Esophagus muscularis mucosa (tissue), 4 donors: ENCODE results near the gene NDST4. TPM values are rescaled to one million over a fixed set of nuclear protein-coding genes. Genes with fewer than 3 reads are reported as not detected.

ENCODE experiments used
- DNase-seq: peaks from one replicate; pipeline ENCODE4 v3.0.0-alpha.2; 2017; ENCODE audit errors: extremely low spot score
- H3K27ac ChIP-seq, 4 donors: fragments of 200-600 bp; sonication (generic); replicated peaks in 1 of 4; 1 replicate in 3 of 4; 2 replicates in 1 of 4; pipeline ENCODE4 v1.5.1; 2016 to 2019; ENCODE audit warnings: mild to moderate bottlenecking in 1 of 4
- H3K27me3 ChIP-seq, 4 donors: fragments of 200-600 bp; sonication (generic); one replicate each; pipeline versions ENCODE4 v1.5.1 to v1.6.0; 2016 to 2019
- H3K36me3 ChIP-seq, 4 donors: fragments of 200-600 bp; sonication (generic); one replicate each; pipeline ENCODE4 v1.5.1; 2016 to 2019
- H3K4me1 ChIP-seq, 4 donors: fragments of 200-600 bp; sonication (generic); one replicate each; pipeline ENCODE4 v1.5.1; 2016 to 2019
- H3K4me3 ChIP-seq, 4 donors: fragments of 200-600 bp; sonication (generic); 1 replicate in 2 of 4; 2 replicates in 2 of 4; pipeline ENCODE4 v1.5.1; 2016 to 2019; ENCODE audit warnings: mild to moderate bottlenecking in 4 of 4, moderate library complexity in 1 of 4
- H3K9me3 ChIP-seq, 4 donors: fragments of 200-600 bp; sonication (generic); 1 replicate in 3 of 4; 2 replicates in 1 of 4; pipeline ENCODE4 v1.5.1; 2016 to 2019
- EP300 ChIP-seq: sonication (generic); formaldehyde crosslinking; IDR thresholded peaks from one replicate; pipeline ENCODE4 v1.6.1; 2017; ENCODE audit warnings: antibody characterized with exemption
- POLR2A ChIP-seq: fragments of 450-650 bp; IDR thresholded peaks from one replicate; pipeline ENCODE4 v1.6.1; 2017; ENCODE audit warnings: antibody characterized with exemption, moderate library complexity, mild to moderate bottlenecking, low read depth
- POLR2AphosphoS5 ChIP-seq, 2 donors: sonication (generic); formaldehyde crosslinking; IDR thresholded peaks; one replicate each; pipeline ENCODE4 v1.6.1; 2017; ENCODE audit warnings: antibody characterized with exemption in 2 of 2
- WGBS: methylation state at CpG from one replicate; pipeline ENCODE4 v1.1.5; 2018; 5-methylcytosine and 5-hydroxymethylcytosine counted together
- intact Hi-C: fragments of 100-400 bp; cut with DNase I; formaldehyde crosslinking; loops from one replicate; pipeline ENCODE4 v1.15.1; 2023
- small RNA-seq, 3 donors: library from RNA; depleted of rRNA; stranded (forward); fragments of <200 nt; gene quantifications; one replicate each; pipeline ENCODE3, GENCODE V24; 2016
- total RNA-seq, 4 donors: library from RNA; depleted of rRNA; stranded (reverse); fragments of >200 nt; gene quantifications; one replicate each; pipeline versions ENCODE4 v1.1.0 to v1.2.1, GENCODE V29; 2016
- TF ChIP-seq, protein P1 (sequence below), 3 experiments: fragments of 200-600 bp in 2 of 3; fragments of 450-650 bp in 1 of 3; sonication (generic) in 2 of 3; IDR thresholded peaks; one replicate each; pipeline ENCODE4 v1.5.1; 2017 to 2019; ENCODE audit warnings: antibody characterized with exemption in 3 of 3, mild to moderate bottlenecking in 2 of 3, moderate library complexity in 1 of 3

The NDST4 gene
- total RNA-seq, 4 donors from 2014 or later = not detected

DNA sequence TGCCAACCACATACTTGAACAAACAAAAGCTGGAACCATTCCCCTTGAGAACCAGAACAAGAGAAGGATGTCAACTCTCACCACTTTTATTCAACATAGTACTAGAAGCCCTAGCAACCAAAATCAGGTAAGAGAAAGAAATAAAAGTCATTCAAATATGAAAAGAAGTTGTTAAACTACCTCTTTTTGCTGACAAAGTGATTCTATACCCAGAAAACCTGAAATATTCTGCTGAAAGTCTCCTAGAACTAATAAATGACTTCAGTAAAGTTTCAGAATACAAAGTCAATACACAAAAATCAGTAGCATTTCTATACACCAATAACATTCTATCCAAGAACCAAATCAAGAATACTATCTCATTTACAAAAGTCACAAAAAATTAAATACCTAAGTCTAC lies 327.9 kb downstream of the NDST4 start:
- no peaks in the 10 kb centered on the region for H3K4me1 ChIP-seq
- TF ChIP-seq POLR2AphosphoS5 (IDR thresholded peaks at IDR 0.05) (no peak), EP300 (no peak), POLR2A (no peak)
- TF ChIP-seq, protein P1, sequence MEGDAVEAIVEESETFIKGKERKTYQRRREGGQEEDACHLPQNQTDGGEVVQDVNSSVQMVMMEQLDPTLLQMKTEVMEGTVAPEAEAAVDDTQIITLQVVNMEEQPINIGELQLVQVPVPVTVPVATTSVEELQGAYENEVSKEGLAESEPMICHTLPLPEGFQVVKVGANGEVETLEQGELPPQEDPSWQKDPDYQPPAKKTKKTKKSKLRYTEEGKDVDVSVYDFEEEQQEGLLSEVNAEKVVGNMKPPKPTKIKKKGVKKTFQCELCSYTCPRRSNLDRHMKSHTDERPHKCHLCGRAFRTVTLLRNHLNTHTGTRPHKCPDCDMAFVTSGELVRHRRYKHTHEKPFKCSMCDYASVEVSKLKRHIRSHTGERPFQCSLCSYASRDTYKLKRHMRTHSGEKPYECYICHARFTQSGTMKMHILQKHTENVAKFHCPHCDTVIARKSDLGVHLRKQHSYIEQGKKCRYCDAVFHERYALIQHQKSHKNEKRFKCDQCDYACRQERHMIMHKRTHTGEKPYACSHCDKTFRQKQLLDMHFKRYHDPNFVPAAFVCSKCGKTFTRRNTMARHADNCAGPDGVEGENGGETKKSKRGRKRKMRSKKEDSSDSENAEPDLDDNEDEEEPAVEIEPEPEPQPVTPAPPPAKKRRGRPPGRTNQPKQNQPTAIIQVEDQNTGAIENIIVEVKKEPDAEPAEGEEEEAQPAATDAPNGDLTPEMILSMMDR (IDR thresholded peaks at IDR 0.05) = no peak
- intact Hi-C loops = no loop called here
- DNase-seq = no peak
- H3K27ac ChIP-seq = no peak overlapping the region
- no peak overlapping the region for H3K4me3 ChIP-seq
- no peaks in the 10 kb centered on the region for H3K36me3 ChIP-seq
- H3K27me3 ChIP-seq = no peaks in the 10 kb centered on the region
- no peaks in the 10 kb centered on the region for H3K9me3 ChIP-seq

DNA sequence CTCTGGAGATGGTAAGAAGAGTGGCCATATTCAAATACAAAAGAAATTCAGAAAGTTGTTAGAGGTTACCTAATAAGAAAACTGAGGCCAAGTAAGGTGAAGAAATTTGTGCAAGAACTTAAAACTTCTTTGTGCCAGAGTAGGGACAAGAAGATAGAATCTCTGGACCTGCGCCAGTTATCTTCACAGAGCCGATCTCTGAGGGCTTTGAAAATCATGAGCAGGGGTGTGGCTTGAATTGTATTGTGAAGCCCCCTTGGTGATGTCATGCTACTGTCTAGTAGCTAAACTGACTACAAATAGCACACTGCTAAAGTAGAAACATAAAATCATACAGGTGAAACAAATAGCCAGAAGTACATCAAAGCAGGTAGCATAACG lies 330.2 kb downstream of the NDST4 start:
- H3K4me3 ChIP-seq = no peak overlapping the region

DNA sequence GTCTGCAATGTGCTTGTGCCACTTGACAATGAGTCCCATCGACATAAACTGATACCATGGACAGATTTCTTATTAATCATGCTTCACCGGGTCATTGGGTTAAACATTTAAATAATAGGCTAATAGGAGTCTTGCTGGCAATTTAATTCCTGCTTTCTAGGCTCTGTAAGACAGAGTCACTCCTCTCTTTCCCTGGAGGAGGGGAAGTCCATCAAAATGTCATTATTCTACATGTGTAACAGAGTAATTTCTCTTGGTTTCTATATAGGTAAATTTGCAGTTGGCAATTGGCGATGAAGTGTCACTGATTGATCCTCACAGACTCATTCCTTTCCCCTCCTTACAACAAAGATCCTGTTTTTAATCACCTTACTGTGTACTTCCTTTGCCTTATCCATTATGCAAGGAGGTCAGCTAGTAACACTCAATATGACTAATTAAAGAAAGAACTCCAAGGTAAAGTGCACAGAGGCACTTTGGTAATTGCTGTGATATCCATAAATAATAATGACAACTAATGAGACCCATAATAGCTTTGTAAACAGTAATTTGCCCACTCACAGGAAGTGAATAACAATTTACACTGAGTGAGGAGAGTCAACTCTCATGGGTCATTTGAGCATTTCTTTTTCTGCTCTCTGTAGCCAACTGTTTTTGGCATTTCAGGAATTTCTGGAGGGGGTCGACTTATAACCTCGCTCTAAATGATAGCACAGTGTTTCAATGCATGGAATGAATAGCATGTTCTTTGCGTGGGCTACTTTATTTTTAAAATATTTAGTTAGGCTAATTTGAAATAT lies 330.8 kb downstream of the NDST4 start:
- Histone ChIP-seq H3K9me3 (no peaks in the 10 kb centered on the region), H3K27me3 (no peaks in the 10 kb centered on the region), H3K36me3 (no peaks in the 10 kb centered on the region), H3K4me1 (no peaks in the 10 kb centered on the region), H3K27ac (no peak overlapping the region), H3K4me3 (no peak overlapping the region)
- intact Hi-C loops = no loop called here
- no peak for DNase-seq
- WGBS = 68% methylated on average over 6 of the region's 6 CpGs
- TF ChIP-seq POLR2A (no peak), POLR2AphosphoS5 (IDR thresholded peaks at IDR 0.05) (no peak), EP300 (no peak)
- TF ChIP-seq, protein P1 (IDR thresholded peaks at IDR 0.05) = no peak

More for the DNA sequence above, 330.2 kb downstream of the NDST4 start:
- intact Hi-C loops = no loop called here
- no peak overlapping the region for H3K27ac ChIP-seq
- WGBS = 79% methylated on average over 3 of the region's 3 CpGs
- H3K9me3 ChIP-seq = no peaks in the 10 kb centered on the region
- TF ChIP-seq EP300 = no peak
- TF ChIP-seq, protein P1 (IDR thresholded peaks at IDR 0.05) = no peak
- no peak for TF ChIP-seq POLR2AphosphoS5 (IDR thresholded peaks at IDR 0.05)
- H3K27me3 ChIP-seq = no peaks in the 10 kb centered on the region
- no peaks in the 10 kb centered on the region for H3K36me3 ChIP-seq
- H3K4me1 ChIP-seq = no peaks in the 10 kb centered on the region
- DNase-seq = no peak

DNA sequence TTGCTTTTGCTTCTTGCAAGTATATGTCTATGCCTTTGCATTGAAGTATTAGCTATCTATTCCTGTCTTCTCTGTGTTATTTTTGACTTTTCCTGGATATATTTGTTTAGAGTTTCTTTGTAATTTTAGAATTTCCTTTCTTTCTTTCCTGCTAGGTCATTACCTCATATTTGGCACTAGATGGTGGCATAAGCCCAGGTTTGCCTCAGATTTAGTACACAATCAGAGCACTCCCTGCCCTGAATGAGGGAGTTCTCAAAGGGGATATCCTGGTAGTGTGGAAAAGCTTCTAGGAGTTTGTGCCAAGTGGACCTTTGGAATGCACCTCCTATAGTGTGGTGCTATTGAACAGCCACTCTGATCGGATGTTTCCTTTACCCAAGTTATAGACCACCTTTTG lies 333.2 kb downstream of the NDST4 start:
- intact Hi-C loops = no loop called here
- 44% methylated on average over 1 of the region's 1 CpG for WGBS

More for the DNA sequence above, 333.2 kb downstream of the NDST4 start:
- no peaks in the 10 kb centered on the region for H3K36me3 ChIP-seq
- no peak overlapping the region for H3K4me3 ChIP-seq
- H3K4me1 ChIP-seq = no peaks in the 10 kb centered on the region
- no peaks in the 10 kb centered on the region for H3K9me3 ChIP-seq
- H3K27me3 ChIP-seq = no peaks in the 10 kb centered on the region
- DNase-seq = no peak
- H3K27ac ChIP-seq = no peak overlapping the region
- no peak for TF ChIP-seq POLR2A
- TF ChIP-seq, protein P1 (IDR thresholded peaks at IDR 0.05) = peak in 2 of 3 experiments; percentile 16 to 26

Small RNA genes lying within 50 kb of the gene (small RNA-seq; reads per million reads assigned to genes)
- gene RN7SL808P = 0 reads per million in 3 donors
